Endodermal cell (in vitro differentiated cells): ENCODE results near the gene CFHR3. TPM values are rescaled to one million over a fixed set of nuclear protein-coding genes. Genes with fewer than 3 reads are reported as not detected.

Experiments
- DNase-seq: peaks from one replicate; pipeline ENCODE4 v3.0.0-alpha.2; 2017
- H3K27ac ChIP-seq: 2 replicates; pipeline ENCODE4 v1.5.1; 2013; ENCODE audit warnings: mild to moderate bottlenecking, low read depth, low read length, moderate library complexity
- H3K27me3 ChIP-seq: 2 replicates; pipeline ENCODE4 v1.6.1; 2013; ENCODE audit warnings: mild to moderate bottlenecking, low read length, moderate library complexity; ENCODE audit not compliant: insufficient read depth, control insufficient read depth, poor library complexity, severe bottlenecking
- H3K36me3 ChIP-seq: 2 replicates; pipeline ENCODE4 v1.7.0; 2013; ENCODE audit warnings: mild to moderate bottlenecking, low read length, moderate library complexity; ENCODE audit not compliant: control insufficient read depth, insufficient read depth
- H3K4me1 ChIP-seq: one replicate; pipeline ENCODE4 v1.7.0; 2013; ENCODE audit warnings: low read length; ENCODE audit not compliant: control insufficient read depth, insufficient read depth
- H3K4me3 ChIP-seq: 2 replicates; pipeline ENCODE4 v1.5.1; 2013; ENCODE audit warnings: mild to moderate bottlenecking, low read length, moderate library complexity
- H3K9ac ChIP-seq: 2 replicates; pipeline ENCODE4 v1.6.1; 2013; ENCODE audit warnings: mild to moderate bottlenecking, low read length, moderate library complexity; ENCODE audit not compliant: poor library complexity, severe bottlenecking; ENCODE audit errors: extremely low read depth
- H3K9me3 ChIP-seq: 2 replicates; pipeline ENCODE4 v1.6.1; 2013; ENCODE audit warnings: mild to moderate bottlenecking, low read length, moderate library complexity; ENCODE audit not compliant: control insufficient read depth
- H3K27ac Mint-ChIP-seq: 2 replicates; pipeline ENCODE4 v1.8.0; 2020; ENCODE audit warnings: mixed read lengths
- H3K27me3 Mint-ChIP-seq: 2 replicates; pipeline ENCODE4 v1.8.0; 2021; ENCODE audit warnings: mild to moderate bottlenecking, mixed read lengths; ENCODE audit not compliant: insufficient read depth
- H3K36me3 Mint-ChIP-seq: 2 replicates; pipeline ENCODE4 v1.8.0; 2020; ENCODE audit warnings: low read depth, mixed read lengths
- H3K4me1 Mint-ChIP-seq: 2 replicates; pipeline ENCODE4 v1.8.0; 2020; ENCODE audit warnings: mixed read lengths
- H3K4me3 Mint-ChIP-seq: 2 replicates; pipeline ENCODE4 v1.8.0; 2020; ENCODE audit warnings: mild to moderate bottlenecking, moderate library complexity, mixed read lengths
- H3K9me3 Mint-ChIP-seq: 2 replicates; pipeline ENCODE4 v1.8.0; 2020; ENCODE audit warnings: mild to moderate bottlenecking, mixed read lengths
- CTCF ChIP-seq: fragments of 200-600 bp; sonication (generic); conservative IDR thresholded peaks from 2 replicates; pipeline ENCODE4 v1.5.0; 2021; ENCODE audit warnings: antibody characterized with exemption, mild to moderate bottlenecking
- WGBS, 2 experiments: methylation state at CpG; one replicate each; pipeline versions ENCODE4 v1.1.5 to v1.1.7; 2013; ENCODE audit warnings: missing lambda C conversion rate in 2 of 2, mixed read lengths in 1 of 2; ENCODE audit not compliant: insufficient coverage in 1 of 2, insufficient read length in 1 of 2; 5-methylcytosine and 5-hydroxymethylcytosine counted together
- long read RNA-seq, 4 experiments: library from polyadenylated mRNA in 2 of 4; library from RNA in 1 of 4; library from capped mRNA in 1 of 4; stranded (forward) in 3 of 4; unstranded in 1 of 4; transcript quantifications; one replicate each; pipeline ENCODE4 v2.0.0, GENCODE V29; 2020 to 2021; ENCODE audit warnings: inconsistent platforms in 1 of 4
- polyA plus RNA-seq, 2 experiments: library from polyadenylated mRNA; stranded (reverse); fragments of 50-300 nt; gene quantifications; one replicate each; pipeline ENCODE4 v1.2.3, GENCODE V29; 2013
- total RNA-seq, 2 donors: library from RNA; stranded (reverse); fragmentation: NEBNext Ultra II Directional in 1 of 2; extraction: Animal tissue kit (Norgen Biotek cat#: 25700) in 1 of 2; gene quantifications; 2 replicates in 1 of 2; 3 replicates in 1 of 2; pipeline ENCODE4 v1.2.1, GENCODE V29; 2021

CFHR3 gene
- 1 to 10 TPM in 1 of 2 donors, not detected in 1; 1.0 TPM for total RNA-seq
- 0.50 TPM for polyA plus RNA-seq (2013, experiment 1 of 2)
- polyA plus RNA-seq (2013, experiment 2 of 2) = 0.66 TPM
- long read RNA-seq, experiment 1 = 0 reads
- long read RNA-seq, experiment 2 = 0 reads
- long read RNA-seq, experiment 3, partial matches to known transcripts = 1 of 4 reads
- long read RNA-seq, experiment 3, other reads (novel, unspliced or antisense) = 3 of 4 reads
- long read RNA-seq, experiment 4 = 0 reads

GRCh38 chr1:196774603-196775002, at the start of gene CFHR3:
Gene CFHR3, plus strand, starts transcription at chr1:196774840. Its CDS starts 47 bp downstream, at chr1:196774887.
- no peak within 1 kb of the TSS for H3K4me3 ChIP-seq
- H3K4me1 Mint-ChIP-seq = no peaks in the 10 kb centered on the region
- no peak within 1 kb of the TSS for H3K9ac ChIP-seq
- H3K4me1 ChIP-seq = no peaks in the 10 kb centered on the region
- no peaks in the 10 kb centered on the region for H3K27me3 ChIP-seq
- H3K27ac ChIP-seq = no peak within 1 kb of the TSS
- no peak within 1 kb of the TSS for H3K4me3 Mint-ChIP-seq
- no peaks in the 10 kb centered on the region for H3K9me3 Mint-ChIP-seq
- no peaks in the 10 kb centered on the region for H3K36me3 Mint-ChIP-seq
- no peak within 1 kb of the TSS for H3K27ac Mint-ChIP-seq
- no peaks in the 10 kb centered on the region for H3K36me3 ChIP-seq
- no peak for TF ChIP-seq CTCF
- H3K27me3 Mint-ChIP-seq = no peaks in the 10 kb centered on the region
- no peaks in the 10 kb centered on the region for H3K9me3 ChIP-seq
- no peak for DNase-seq

GRCh38 chr1:196732526-196732925, 42.1 kb upstream of the CFHR3 start:
- Mint-ChIP-seq H3K36me3 (no peaks in the 10 kb centered on the region), H3K4me1 (no peaks in the 10 kb centered on the region), H3K27ac (no peak overlapping the region), H3K27me3 (no peaks in the 10 kb centered on the region), H3K9me3 (no peaks in the 10 kb centered on the region), H3K4me3 (no peak overlapping the region)
- 92 to 100% methylated on average over 1 to 2 of the region's 2 CpGs for WGBS, 2 experiments
- H3K27ac ChIP-seq = no peak overlapping the region
- no peaks in the 10 kb centered on the region for H3K4me1 ChIP-seq
- H3K4me3 ChIP-seq = no peak overlapping the region
- TF ChIP-seq CTCF = peak; percentile 72
- no peak overlapping the region for H3K9ac ChIP-seq
- H3K36me3 ChIP-seq = no peaks in the 10 kb centered on the region
- H3K27me3 ChIP-seq = no peaks in the 10 kb centered on the region
- DNase-seq = no peak
- H3K9me3 ChIP-seq = no peaks in the 10 kb centered on the region

GRCh38 chr1:196733091-196733970, 41.3 kb upstream of the CFHR3 start:
- no peak for TF ChIP-seq CTCF
- 91 to 95% methylated on average over 8 to 11 of the region's 11 CpGs for WGBS, 2 experiments
- H3K27me3 ChIP-seq = no peaks in the 10 kb centered on the region
- DNase-seq = no peak
- H3K9me3 ChIP-seq = peaks cover 4% of the 10 kb centered on the region
- H3K9ac ChIP-seq = no peak overlapping the region
- H3K36me3 Mint-ChIP-seq = no peaks in the 10 kb centered on the region
- H3K27ac Mint-ChIP-seq = no peak overlapping the region
- H3K36me3 ChIP-seq = no peaks in the 10 kb centered on the region
- H3K4me3 ChIP-seq = no peak overlapping the region
- no peak overlapping the region for H3K4me3 Mint-ChIP-seq
- no peak overlapping the region for H3K27ac ChIP-seq
- H3K9me3 Mint-ChIP-seq = peaks cover 6% of the 10 kb centered on the region
- no peaks in the 10 kb centered on the region for H3K27me3 Mint-ChIP-seq
- no peaks in the 10 kb centered on the region for H3K4me1 ChIP-seq
- H3K4me1 Mint-ChIP-seq = no peaks in the 10 kb centered on the region
